Mucosa of gallbladder (tissue), 1 donor: ENCODE data around the gene KCNH1. TPM values are rescaled to one million over a fixed set of nuclear protein-coding genes. Genes with fewer than 3 reads are reported as not detected.

Source experiments
- DNase-seq: peaks from one replicate; pipeline ENCODE4 v3.0.0-alpha.2; 2020; ENCODE audit warnings: low spot score
- total RNA-seq: library from RNA; stranded (reverse); gene quantifications from one replicate; pipeline ENCODE4 v1.2.1, GENCODE V29; 2021
- donor health status: DM: no; HTN: no; CAD: no.

KCNH1 gene
- total RNA-seq, 1 donor from 2014 or later: 1.4 TPM

- DNase-seq: no peak
Measured at GRCh38 chr1:210726621-210727020, 407.3 kb downstream of the KCNH1 start.

DNA sequence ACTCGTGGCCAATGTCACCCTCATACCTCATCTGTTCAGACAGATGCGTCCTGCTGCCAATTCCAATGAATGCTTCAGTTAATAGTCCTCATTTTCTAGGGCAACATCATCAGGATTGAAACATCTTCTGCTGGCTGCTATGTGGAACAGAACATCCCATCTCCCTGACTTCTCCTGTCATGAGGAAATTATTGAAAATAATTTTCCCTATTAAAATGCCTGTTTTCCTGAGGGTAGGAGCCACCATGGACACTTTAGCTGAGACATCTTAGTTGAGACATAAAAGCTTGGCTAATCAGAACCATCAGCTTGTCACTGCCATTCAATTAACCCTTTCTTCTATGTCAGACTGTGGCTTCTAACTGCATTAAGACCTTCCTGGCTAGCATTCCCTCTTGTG lies 409.2 kb downstream of the KCNH1 start:
- DNase-seq: no peak

DNA sequence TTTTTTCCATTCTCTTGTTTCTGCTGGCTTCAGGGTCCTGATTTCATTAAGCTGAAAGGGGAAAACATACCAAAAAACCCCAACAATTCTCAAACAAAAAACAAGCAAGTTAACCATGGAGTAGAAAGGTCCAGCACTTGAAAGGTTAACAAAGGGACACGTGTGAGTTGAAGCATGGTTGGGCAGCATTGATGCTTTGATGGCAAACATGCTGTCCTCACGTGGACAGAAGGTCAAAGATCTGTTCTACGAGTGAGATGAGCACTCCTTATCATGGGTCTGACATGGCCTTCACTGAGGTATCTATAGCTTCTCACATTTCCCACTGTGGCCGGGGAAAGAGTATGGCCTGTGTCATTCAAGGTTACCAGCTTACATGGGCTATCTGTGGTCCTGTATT lies 410.3 kb downstream of the KCNH1 start:
- no peak for DNase-seq

- DNase-seq: no peak
Measured at GRCh38 chr1:210722410-210723081, 411.4 kb downstream of the KCNH1 start.

- no peak for DNase-seq
Measured at GRCh38 chr1:210715072-210715471, 418.9 kb downstream of the KCNH1 start.

DNA sequence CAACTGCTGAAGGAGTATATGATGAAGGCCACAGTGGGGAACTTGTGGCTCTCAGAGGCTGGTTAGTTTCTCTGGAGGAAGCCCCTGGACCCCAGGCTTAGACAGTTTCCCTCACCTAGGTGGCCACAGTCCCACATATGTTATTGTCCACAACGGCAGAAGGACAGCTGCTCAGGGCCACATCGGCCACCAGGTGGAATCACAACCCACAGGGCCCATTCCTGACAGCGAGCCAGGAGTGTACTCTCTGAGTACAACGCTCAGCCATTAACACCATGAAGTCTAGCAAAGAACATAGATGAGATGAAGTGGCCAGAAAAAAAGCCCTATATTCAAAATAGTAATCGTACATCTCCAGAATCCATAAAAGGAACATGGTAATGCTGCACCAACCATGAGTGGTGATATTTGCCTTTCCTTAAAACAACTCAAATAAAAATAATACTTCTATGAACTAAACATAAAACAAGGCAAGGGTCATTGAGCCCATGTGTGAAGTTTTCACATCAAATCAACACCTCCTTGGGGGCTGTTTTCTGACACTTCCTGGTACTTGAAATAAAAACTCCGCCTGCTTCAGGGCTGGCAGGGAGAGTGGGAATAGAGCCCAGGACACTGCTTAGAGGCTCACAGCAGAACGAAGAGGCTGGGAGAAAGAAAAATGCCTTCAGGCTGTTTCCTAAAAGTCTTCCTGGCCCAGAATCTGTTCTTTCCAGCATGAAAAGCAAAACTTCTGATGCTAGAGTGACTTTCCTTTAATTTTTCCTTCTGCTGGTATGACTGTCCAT lies 421.9 kb downstream of the KCNH1 start:
- DNase-seq: no peak

GRCh38 chr1:210709701-210710100 lies 424.2 kb downstream of the KCNH1 start:
- DNase-seq: no peak

GRCh38 chr1:210707300-210708240 lies 426.4 kb downstream of the KCNH1 start:
- no peak for DNase-seq

- no peak for DNase-seq
Measured at GRCh38 chr1:210706246-210706645, 427.7 kb downstream of the KCNH1 start.

DNA sequence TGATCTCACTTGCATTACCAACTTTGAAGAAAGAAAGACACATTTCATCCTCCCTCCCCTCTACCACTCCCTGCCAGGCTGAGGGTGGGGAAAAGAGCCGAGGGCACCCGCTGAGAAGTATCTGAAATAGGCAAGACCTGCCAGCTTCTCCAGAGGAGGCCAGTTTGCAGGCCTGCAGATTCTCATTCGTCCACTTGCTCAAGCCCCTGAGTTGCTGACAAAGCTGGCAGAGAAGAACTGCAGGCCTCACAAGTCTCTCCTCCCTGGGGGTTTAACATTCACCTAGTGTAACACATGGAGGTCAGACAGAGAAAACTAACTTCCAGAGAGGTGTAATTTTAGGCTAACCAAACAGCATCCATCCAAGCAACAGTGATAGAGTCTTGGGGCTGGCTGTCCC lies 428.9 kb downstream of the KCNH1 start:
- no peak for DNase-seq

- no peak for DNase-seq
Measured at GRCh38 chr1:210703593-210703992, 430.4 kb downstream of the KCNH1 start.

DNA sequence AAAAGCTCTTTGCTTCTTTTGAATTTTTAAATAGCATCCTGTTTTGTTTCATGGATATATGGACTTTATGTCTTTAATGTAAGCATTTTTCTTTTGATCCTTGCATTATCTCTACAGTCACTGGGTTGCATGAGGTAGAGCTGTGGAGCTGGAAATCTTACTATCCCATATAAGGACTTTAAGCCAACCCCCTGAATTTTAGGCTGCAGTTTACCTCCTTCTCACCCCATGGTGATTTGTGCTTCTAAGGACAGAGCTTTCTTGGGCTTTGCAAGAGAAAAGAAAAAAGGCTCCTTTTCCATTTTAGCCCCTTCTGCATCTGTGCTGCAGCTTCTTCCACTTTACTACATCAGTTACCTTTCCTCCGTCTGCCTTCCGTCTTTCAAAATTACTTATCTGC lies 431.4 kb downstream of the KCNH1 start:
- DNase-seq: no peak

- DNase-seq: no peak
Measured at GRCh38 chr1:210700511-210700910, 433.4 kb downstream of the KCNH1 start.

DNA sequence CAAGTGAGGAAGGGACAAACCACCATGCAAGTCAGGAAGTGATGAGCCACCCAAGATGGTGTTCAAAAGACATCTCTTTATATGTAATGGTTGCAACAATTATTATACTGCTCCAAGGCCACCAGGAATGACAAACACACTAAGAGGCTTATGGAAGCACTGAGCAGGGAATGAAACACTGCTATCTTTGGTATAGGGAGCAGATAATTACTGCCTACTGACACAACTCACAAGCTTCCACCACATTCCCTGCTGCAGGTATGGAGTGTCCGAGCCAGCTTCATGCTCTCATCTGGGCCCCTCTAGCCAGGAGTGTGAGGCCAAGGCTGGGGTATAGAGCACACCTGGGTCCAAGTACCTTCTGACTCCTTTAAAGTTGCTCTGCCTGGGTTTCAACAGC lies 433.9 kb downstream of the KCNH1 start:
- DNase-seq: no peak

DNA sequence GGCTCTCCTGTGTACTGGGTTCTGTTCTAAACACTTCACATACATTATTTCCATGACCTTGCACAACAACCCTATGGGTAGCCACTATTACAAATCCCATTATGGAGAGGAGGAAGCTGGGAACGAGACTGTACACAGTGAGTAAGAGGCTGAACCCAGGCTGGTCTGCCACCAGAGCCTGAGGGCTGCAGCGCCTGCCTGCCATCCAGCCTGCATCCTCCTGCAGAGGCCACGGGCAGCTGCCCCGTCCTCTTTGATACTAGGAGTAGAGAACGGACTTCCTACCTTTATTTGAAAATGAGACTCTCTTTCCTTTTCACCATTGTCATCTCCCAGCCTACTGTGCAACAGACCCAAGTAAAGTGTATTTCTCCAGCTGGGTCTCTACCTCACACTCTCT lies 435.3 kb downstream of the KCNH1 start:
- no peak for DNase-seq

GRCh38 chr1:210697185-210697584 lies 436.8 kb downstream of the KCNH1 start:
- DNase-seq: no peak

GRCh38 chr1:210696709-210697108 lies 437.2 kb downstream of the KCNH1 start:
- no peak for DNase-seq

- DNase-seq: no peak
Measured at GRCh38 chr1:210695026-210695425, 438.9 kb downstream of the KCNH1 start.

DNA sequence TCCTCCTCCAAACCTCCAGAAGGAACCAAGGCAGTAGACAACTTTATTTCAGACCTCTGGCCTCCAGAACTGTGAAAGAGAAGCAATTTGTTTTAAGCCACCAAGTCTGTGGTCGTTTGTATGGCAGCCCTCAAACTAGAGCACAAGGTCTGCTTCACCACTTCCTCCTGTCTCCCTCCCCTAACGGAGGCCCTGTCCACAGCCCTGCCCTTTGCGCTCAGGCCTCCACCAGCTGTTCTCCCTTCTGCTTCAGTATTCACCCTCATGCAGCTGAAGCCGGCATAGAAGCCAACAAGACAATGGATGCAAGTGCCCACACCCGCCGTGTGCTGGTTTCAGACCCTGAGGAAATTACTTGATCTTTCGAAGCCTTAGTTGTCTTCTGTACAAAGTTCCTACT lies 441.2 kb downstream of the KCNH1 start:
- DNase-seq: no peak

DNA sequence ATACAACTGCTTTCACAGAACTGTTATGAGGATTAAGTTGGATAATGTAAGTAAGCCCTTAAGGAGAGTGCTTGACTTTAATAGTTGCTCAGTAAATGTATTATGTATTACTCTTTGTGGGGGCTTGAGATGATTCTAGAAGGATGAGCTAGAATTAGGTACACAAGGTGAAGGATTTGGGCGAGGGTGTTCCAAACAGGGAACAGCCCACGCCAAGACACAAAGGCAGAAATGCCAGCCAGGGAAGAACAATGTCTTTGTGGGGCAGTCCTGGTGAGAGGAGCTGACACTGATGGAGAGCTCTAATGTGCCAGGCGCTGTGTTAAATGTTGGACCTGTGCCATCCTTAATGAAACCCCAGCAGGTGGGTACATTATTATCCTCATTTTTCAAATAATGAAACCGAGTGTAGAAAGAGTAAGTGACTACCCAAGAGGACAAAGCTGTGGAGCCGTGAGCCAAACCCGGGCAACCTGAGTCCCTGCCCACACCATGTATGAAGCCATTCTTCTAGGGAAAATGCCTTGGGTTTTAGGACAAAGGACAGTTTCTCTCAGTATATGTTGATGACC lies 442.8 kb downstream of the KCNH1 start:
- no peak for DNase-seq

- DNase-seq: no peak
Measured at GRCh38 chr1:210690236-210690635, 443.7 kb downstream of the KCNH1 start.

- DNase-seq: no peak
Measured at GRCh38 chr1:210689826-210690225, 444.1 kb downstream of the KCNH1 start.
